NCI-H460 (cell line): ENCODE measurements around the gene TFF1. TPM values are rescaled to one million over a fixed set of nuclear protein-coding genes. Genes with fewer than 3 reads are reported as not detected.

Experiments used
- DNase-seq: peaks from one replicate; pipeline ENCODE4 v3.0.0-alpha.2; 2016; ENCODE audit warnings: low read depth; ENCODE audit errors: extremely low read depth
- total RNA-seq: library from RNA; depleted of rRNA; stranded (reverse); fragments of >200 nt; shearing (Covaris generic); gene quantifications from 2 replicates; pipeline ENCODE4 v1.2.3, GENCODE V29; 2014; rRNA removed

Gene TFF1
- total RNA-seq, 1 experiment from 2014 or later: not detected

GRCh38 chr21:42321231-42321630 is 45.1 kb downstream of the TFF1 start:
- no peak for DNase-seq

- DNase-seq: no peak
These were observed 45.5 kb downstream of the TFF1 start for GRCh38 chr21:42320791-42321190.

GRCh38 chr21:42319851-42320572 is 46.3 kb downstream of the TFF1 start:
- no peak for DNase-seq

GRCh38 chr21:42319376-42319775 is 47.0 kb downstream of the TFF1 start:
- no peak for DNase-seq

- DNase-seq: no peak
These were observed 48.2 kb downstream of the TFF1 start for GRCh38 chr21:42317826-42318746.

GRCh38 chr21:42317341-42317741 is 49.0 kb downstream of the TFF1 start:
- DNase-seq: no peak

GRCh38 chr21:42316891-42317290 is 49.4 kb downstream of the TFF1 start:
- no peak for DNase-seq

GRCh38 chr21:42315296-42315891 is 50.9 kb downstream of the TFF1 start, which contains the start of gene TFF3:
TSS of gene TFF3 (minus strand) at chr21:42315409. CDS start at chr21:42315374, 35 bp downstream.
- DNase-seq: no peak

GRCh38 chr21:42314616-42315295 is 51.6 kb downstream of the TFF1 start:
- no peak for DNase-seq

- no peak for DNase-seq
These were observed 52.8 kb downstream of the TFF1 start for GRCh38 chr21:42313501-42313969.

- DNase-seq: no peak
These were observed 53.7 kb downstream of the TFF1 start for GRCh38 chr21:42312626-42313104.

Other genes starting within 250 kb of the TFF1 start
- 19.9 and 20.3 TPM in 2 replicates for gene ABCG1, start 147.4 kb downstream of the TFF1 start, total RNA-seq
- gene TFF3, start 51.1 kb downstream of the TFF1 start, total RNA-seq: not detected in 2 replicates
- not detected in 2 replicates for gene TFF2, start 15.5 kb downstream of the TFF1 start, total RNA-seq
- gene TMPRSS3, start 29.5 kb upstream of the TFF1 start, total RNA-seq: 0.05 and 0.17 TPM in 2 replicates
- not detected in 2 replicates for gene UBASH3A, start 37.4 kb upstream of the TFF1 start, total RNA-seq
- 0.02 TPM in 1 of 2 replicates, not detected in the other for gene RSPH1, start 129.7 kb upstream of the TFF1 start, total RNA-seq
- gene SLC37A1, start 147.3 kb upstream of the TFF1 start, total RNA-seq: 8.9 and 10.8 TPM in 2 replicates